WTC11 (cell line): ENCODE data around the gene SORCS1.

Experiments used
- ATF6 ChIP-seq: sonication (generic); formaldehyde crosslinking; IDR thresholded peaks from 2 replicates; pipeline ENCODE4 v1.8.1; 2023; ENCODE audit warnings: mild to moderate bottlenecking, missing genetic modification reagents
- CBFB ChIP-seq: sonication (generic); formaldehyde crosslinking; IDR thresholded peaks from 2 replicates; pipeline ENCODE4 v1.8.1; 2022; ENCODE audit warnings: mild to moderate bottlenecking, low read depth, missing genetic modification reagents
- CTCF ChIP-seq: fragments of 200-600 bp; IDR thresholded peaks from 2 replicates; pipeline ENCODE4 v1.8.0; 2022; ENCODE audit warnings: antibody characterized with exemption
- ETV6 ChIP-seq: sonication (generic); formaldehyde crosslinking; IDR thresholded peaks from 2 replicates; pipeline ENCODE4 v1.8.1; 2022; ENCODE audit warnings: mild to moderate bottlenecking, missing genetic modification reagents
- GABPB1 ChIP-seq: sonication (generic); formaldehyde crosslinking; IDR thresholded peaks from 2 replicates; pipeline ENCODE4 v1.8.1; 2023; ENCODE audit warnings: mild to moderate bottlenecking, missing genetic modification reagents
- NR1H2 ChIP-seq: sonication (generic); formaldehyde crosslinking; IDR thresholded peaks from 2 replicates; pipeline ENCODE4 v1.9.0; 2021; ENCODE audit warnings: mild to moderate bottlenecking, moderate library complexity, missing genetic modification reagents
- NR3C1 ChIP-seq: sonication (generic); formaldehyde crosslinking; conservative IDR thresholded peaks from 2 replicates; pipeline ENCODE4 v1.8.1; 2023; ENCODE audit warnings: low read depth, mild to moderate bottlenecking, missing genetic modification reagents
- TP53 ChIP-seq: sonication (generic); formaldehyde crosslinking; IDR thresholded peaks from 2 replicates; pipeline ENCODE4 v1.8.1; 2023; ENCODE audit warnings: mild to moderate bottlenecking, missing genetic modification reagents
- ZBTB21 ChIP-seq: sonication (generic); formaldehyde crosslinking; IDR thresholded peaks from 2 replicates; pipeline ENCODE4 v1.8.1; 2023; ENCODE audit warnings: mild to moderate bottlenecking, missing genetic modification reagents, borderline replicate concordance
- ZNF416 ChIP-seq: fragments of 250-450 bp; sonication (Bioruptor Pico); IDR thresholded peaks from 2 replicates; pipeline ENCODE4 v1.9.0; 2021; ENCODE audit warnings: mild to moderate bottlenecking, inconsistent platforms
- ZNF671 ChIP-seq: fragments of 250-450 bp; sonication (Bioruptor Pico); IDR thresholded peaks from 2 replicates; pipeline ENCODE4 v1.8.0; 2021; ENCODE audit warnings: mild to moderate bottlenecking
- TF ChIP-seq, protein P1 (sequence below): sonication (generic); formaldehyde crosslinking; IDR thresholded peaks from 2 replicates; pipeline ENCODE4 v1.8.1; 2022; ENCODE audit warnings: missing genetic modification reagents, borderline replicate concordance
- TF ChIP-seq, protein P2 (sequence below): sonication (generic); formaldehyde crosslinking; IDR thresholded peaks from 2 replicates; pipeline ENCODE4 v1.8.1; 2022; ENCODE audit warnings: mild to moderate bottlenecking, moderate library complexity, missing genetic modification reagents

- no peak for TF ChIP-seq CTCF
- TF ChIP-seq, protein P1, sequence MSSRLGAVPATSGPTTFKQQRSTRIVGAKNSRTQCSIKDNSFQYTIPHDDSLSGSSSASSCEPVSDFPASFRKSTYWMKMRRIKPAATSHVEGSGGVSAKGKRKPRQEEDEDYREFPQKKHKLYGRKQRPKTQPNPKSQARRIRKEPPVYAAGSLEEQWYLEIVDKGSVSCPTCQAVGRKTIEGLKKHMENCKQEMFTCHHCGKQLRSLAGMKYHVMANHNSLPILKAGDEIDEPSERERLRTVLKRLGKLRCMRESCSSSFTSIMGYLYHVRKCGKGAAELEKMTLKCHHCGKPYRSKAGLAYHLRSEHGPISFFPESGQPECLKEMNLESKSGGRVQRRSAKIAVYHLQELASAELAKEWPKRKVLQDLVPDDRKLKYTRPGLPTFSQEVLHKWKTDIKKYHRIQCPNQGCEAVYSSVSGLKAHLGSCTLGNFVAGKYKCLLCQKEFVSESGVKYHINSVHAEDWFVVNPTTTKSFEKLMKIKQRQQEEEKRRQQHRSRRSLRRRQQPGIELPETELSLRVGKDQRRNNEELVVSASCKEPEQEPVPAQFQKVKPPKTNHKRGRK (CRISPR knock-in tag): no peak
- no peak for TF ChIP-seq ATF6 (CRISPR knock-in tag)
- TF ChIP-seq ZNF671 (CRISPR knock-in tag): no peak
- TF ChIP-seq NR3C1 (CRISPR knock-in tag): no peak
- TF ChIP-seq CBFB: no peak
- TF ChIP-seq ETV6: no peak
- no peak for TF ChIP-seq ZNF416 (CRISPR knock-in tag)
- no peak for TF ChIP-seq GABPB1 (CRISPR knock-in tag)
- no peak for TF ChIP-seq NR1H2 (CRISPR knock-in tag)
- no peak for TF ChIP-seq TP53 (CRISPR knock-in tag)
- no peak for TF ChIP-seq ZBTB21
- TF ChIP-seq, protein P2, sequence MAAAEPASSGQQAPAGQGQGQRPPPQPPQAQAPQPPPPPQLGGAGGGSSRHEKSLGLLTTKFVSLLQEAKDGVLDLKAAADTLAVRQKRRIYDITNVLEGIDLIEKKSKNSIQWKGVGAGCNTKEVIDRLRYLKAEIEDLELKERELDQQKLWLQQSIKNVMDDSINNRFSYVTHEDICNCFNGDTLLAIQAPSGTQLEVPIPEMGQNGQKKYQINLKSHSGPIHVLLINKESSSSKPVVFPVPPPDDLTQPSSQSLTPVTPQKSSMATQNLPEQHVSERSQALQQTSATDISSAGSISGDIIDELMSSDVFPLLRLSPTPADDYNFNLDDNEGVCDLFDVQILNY: no peak
These were observed 509.3 kb downstream of the SORCS1 start for GRCh38 chr10:106655165-106655564.
